AG04450 (cell line): Measurements from ENCODE around the gene MED20. TPM values are rescaled to one million over a fixed set of nuclear protein-coding genes. Genes with fewer than 3 reads are reported as not detected.

Source experiments
- CTCF ChIA-PET: fragments of 300-600, 350-600 bp; formaldehyde crosslinking; extraction: SDS; loops from one replicate; lab custom pipeline; 2022; ENCODE audit warnings: antibody characterized with exemption, inconsistent platforms; lab: Charles Lee
- POLR2A ChIA-PET: fragments of 350-600 bp; formaldehyde crosslinking; extraction: SDS; loops from one replicate; lab custom pipeline; 2021; ENCODE audit warnings: antibody characterized with exemption, inconsistent platforms; lab: Yijun Ruan, JAX
- DNase-seq: peaks from one replicate; pipeline ENCODE4 v3.0.0-alpha.2; 2011; ENCODE audit warnings: low read depth, low spot score
- H3K27ac ChIP-seq: one replicate; pipeline ENCODE4 v1.5.1; 2012; ENCODE audit warnings: low read depth, low read length, control low read depth
- H3K27me3 ChIP-seq: one replicate; pipeline ENCODE4 v1.6.0; 2012; ENCODE audit warnings: low read length; ENCODE audit not compliant: control insufficient read depth, insufficient read depth
- H3K4me3 ChIP-seq: 2 replicates; pipeline ENCODE4 v1.5.1; 2011; ENCODE audit warnings: mild to moderate bottlenecking, low read depth, low read length, control low read depth
- H3K9me3 ChIP-seq: 2 replicates; pipeline ENCODE4 v1.5.1; 2012; ENCODE audit warnings: low read length; ENCODE audit not compliant: control insufficient read depth, insufficient read depth
- CTCF ChIP-seq: IDR thresholded peaks from 2 replicates; pipeline ENCODE4 v1.5.1; 2011; ENCODE audit warnings: low read depth, low read length, control low read depth, inconsistent platforms
- polyA plus RNA-seq: library from polyadenylated mRNA; depleted of rRNA; stranded (reverse); fragments of >200 nt; gene quantifications from 2 replicates; pipeline ENCODE4 v1.2.3, GENCODE V29; 2011

The MED20 gene
- polyA plus RNA-seq, 1 experiment = 48.6 TPM

GRCh38 chr6:41884957-41885356, 36.0 kb downstream of the MED20 start:
- ChIA-PET CTCF (interaction anchor here (1.4 to 2.0 kb wide), 2 partner anchors 36 kb away, joined by 4 to 8 read pairs; partner anchors contain the start of genes BYSL and MED20), POLR2A (no interaction called here)
- Histone ChIP-seq H3K27ac (no peak overlapping the region), H3K27me3 (no peaks in the 10 kb centered on the region), H3K9me3 (no peaks in the 10 kb centered on the region), H3K4me3 (no peak overlapping the region)
- no peak for TF ChIP-seq CTCF
- DNase-seq = no peak

GRCh38 chr6:41881506-41881905, 39.4 kb downstream of the MED20 start:
- no peak for TF ChIP-seq CTCF
- ChIA-PET CTCF (interaction anchor here (0.8 kb wide), 1 partner anchor 40 kb away, joined by 3 read pairs; the partner anchor contains the start of genes BYSL and MED20), POLR2A (no interaction called here)
- no peak overlapping the region for H3K27ac ChIP-seq
- H3K27me3 ChIP-seq = no peaks in the 10 kb centered on the region
- no peaks in the 10 kb centered on the region for H3K9me3 ChIP-seq
- DNase-seq = no peak
- no peak overlapping the region for H3K4me3 ChIP-seq

GRCh38 chr6:41878961-41879405, 42.0 kb downstream of the MED20 start:
- H3K9me3 ChIP-seq = no peaks in the 10 kb centered on the region
- ChIA-PET POLR2A (no interaction called here), CTCF (interaction anchor here (1.2 to 2.1 kb wide), 3 partner anchors 42 to 165 kb away, joined by 3 to 6 read pairs (median 3); partner anchors contain the start of genes BYSL, MED20 and TOMM6)
- H3K4me3 ChIP-seq = no peak overlapping the region
- H3K27me3 ChIP-seq = no peaks in the 10 kb centered on the region
- peak; percentile 41 for DNase-seq
- TF ChIP-seq CTCF = no peak
- peak overlapping the region; percentile 81 for H3K27ac ChIP-seq

GRCh38 chr6:41878246-41878645, 42.7 kb downstream of the MED20 start:
- H3K4me3 ChIP-seq = no peak overlapping the region
- POLR2A ChIA-PET = no interaction called here
- DNase-seq = peak; percentile 41
- no peak for TF ChIP-seq CTCF
- H3K27ac ChIP-seq = peak overlapping the region; percentile 60
- no peaks in the 10 kb centered on the region for H3K9me3 ChIP-seq
- CTCF ChIA-PET = interaction anchor here (0.8 to 2.8 kb wide), 5 partner anchors 18 to 166 kb away, joined by 3 to 10 read pairs (median 4); partner anchors contain the start of genes BYSL and MED20
- H3K27me3 ChIP-seq = no peaks in the 10 kb centered on the region

- Histone ChIP-seq H3K27me3 (no peaks in the 10 kb centered on the region), H3K9me3 (peaks cover 2% of the 10 kb centered on the region; the same call in 1 of the 2 replicates), H3K4me3 (no peak overlapping the region), H3K27ac (no peak overlapping the region)
- TF ChIP-seq CTCF = no peak
- DNase-seq = no peak
- CTCF ChIA-PET = interaction anchor here (0.5 to 2.8 kb wide), 5 partner anchors 19 to 171 kb away, joined by 3 to 10 read pairs (median 4); partner anchors contain the start of genes BYSL and MED20
- POLR2A ChIA-PET = no interaction called here
These were observed 43.8 kb downstream of the MED20 start for GRCh38 chr6:41877051-41877680.
